Fibroblast of lung (primary cell): ENCODE data around the gene SLC35F3. TPM values are rescaled to one million over a fixed set of nuclear protein-coding genes. Genes with fewer than 3 reads are reported as not detected.

Source experiments
- DNase-seq, 2 donors: peaks; one replicate each; pipeline versions ENCODE4 v3.0.0 to v3.0.0-alpha.2; 2010; ENCODE audit warnings: low read depth in 2 of 2
- H2AFZ ChIP-seq: 2 replicates; pipeline ENCODE4 v1.5.1; 2012; ENCODE audit warnings: low read length, control low read depth, inconsistent platforms
- H3K27ac ChIP-seq: 2 replicates; pipeline ENCODE4 v1.5.1; 2011; ENCODE audit warnings: low read length, control low read depth; ENCODE audit not compliant: insufficient read depth
- H3K27me3 ChIP-seq: 2 replicates; pipeline ENCODE4 v1.5.1; 2011; ENCODE audit warnings: mild to moderate bottlenecking, low read length; ENCODE audit not compliant: control insufficient read depth, insufficient read depth
- H3K36me3 ChIP-seq: 2 replicates; pipeline ENCODE4 v1.5.1; 2011; ENCODE audit warnings: low read length; ENCODE audit not compliant: control insufficient read depth, insufficient read depth
- H3K4me1 ChIP-seq: 2 replicates; pipeline ENCODE4 v1.5.1; 2011; ENCODE audit warnings: low read length; ENCODE audit not compliant: control insufficient read depth, insufficient read depth; ENCODE audit errors: extremely low read depth
- H3K4me2 ChIP-seq: 2 replicates; pipeline ENCODE4 v1.5.1; 2011; ENCODE audit warnings: low read length, control low read depth; ENCODE audit not compliant: insufficient read depth; ENCODE audit errors: extremely low read depth
- H3K4me3 ChIP-seq, 4 experiments: fragments of 200-600 bp in 1 of 4; sonication (generic) in 1 of 4; replicated peaks in 1 of 4; 2 replicates each; pipeline ENCODE4 v1.5.1; 2011 to 2016; ENCODE audit warnings: low read length in 4 of 4, low read depth in 3 of 4, mild to moderate bottlenecking in 3 of 4, control low read depth in 2 of 4, inconsistent platforms in 1 of 4, mixed read lengths in 1 of 4; ENCODE audit not compliant: insufficient read depth in 1 of 4; ENCODE audit errors: control extremely low read depth in 1 of 4
- H3K79me2 ChIP-seq: 2 replicates; pipeline ENCODE4 v1.5.1; 2012; ENCODE audit warnings: mild to moderate bottlenecking, low read length, inconsistent platforms; ENCODE audit not compliant: control insufficient read depth, insufficient read depth
- H3K9ac ChIP-seq: 2 replicates; pipeline ENCODE4 v1.5.1; 2011; ENCODE audit warnings: mild to moderate bottlenecking, low read length, control low read depth; ENCODE audit not compliant: insufficient read depth
- H3K9me3 ChIP-seq: 2 replicates; pipeline ENCODE4 v1.5.1; 2012; ENCODE audit warnings: low read depth, low read length; ENCODE audit not compliant: control insufficient read depth, insufficient read depth
- H4K20me1 ChIP-seq: 2 replicates; pipeline ENCODE4 v1.5.1; 2011; ENCODE audit warnings: low read length; ENCODE audit not compliant: control insufficient read depth, insufficient read depth; ENCODE audit errors: extremely low read depth
- CTCF ChIP-seq, 2 donors: IDR thresholded peaks in 1 of 2; conservative IDR thresholded peaks in 1 of 2; 1 replicate in 1 of 2; 2 replicates in 1 of 2; pipeline ENCODE4 v1.5.1; 2011 to 2012; ENCODE audit warnings: low read length in 2 of 2, control low read depth in 1 of 2, inconsistent platforms in 1 of 2, low read depth in 1 of 2, mild to moderate bottlenecking in 1 of 2
- EZH2 ChIP-seq: IDR thresholded peaks from 2 replicates; pipeline ENCODE4 v1.5.1; 2012; ENCODE audit warnings: low read length, control low read depth, mild to moderate bottlenecking; ENCODE audit errors: missing control alignments
- polyA plus RNA-seq, 2 donors: library from polyadenylated mRNA; depleted of rRNA in 1 of 2; stranded (reverse) in 1 of 2; unstranded in 1 of 2; fragments of >200 nt; gene quantifications; 2 replicates each; pipeline ENCODE4 v1.2.1, GENCODE V29; 2011 to 2012; ENCODE audit warnings: missing spikeins in 1 of 2
- total RNA-seq: library from RNA; depleted of rRNA; stranded (reverse); fragments of >200 nt; gene quantifications from 2 replicates; pipeline ENCODE4 v1.2.1, GENCODE V29; 2014

The SLC35F3 gene
- total and polyA plus RNA-seq, 2 donors (not counting 1 experiment from before 2014, with no cell fraction given), result not detected

GRCh38 chr1:234199476-234200127 lies 295.1 kb downstream of the SLC35F3 start:
- DNase-seq, result no peak
- Histone ChIP-seq H4K20me1 (no peaks in the 10 kb centered on the region), H3K27me3 (no peaks in the 10 kb centered on the region), H3K27ac (no peak overlapping the region), H3K79me2 (no peaks in the 10 kb centered on the region), H3K4me2 (no peak overlapping the region), H3K4me3 (no peak overlapping the region), H3K9me3 (no peaks in the 10 kb centered on the region), H3K4me1 (no peaks in the 10 kb centered on the region), H2AFZ (no peak overlapping the region), H3K36me3 (no peaks in the 10 kb centered on the region), H3K9ac (no peak overlapping the region)
- no peak for TF ChIP-seq CTCF (conservative IDR thresholded peaks at IDR 0.05 in 1 of 2, IDR thresholded peaks at IDR 0.05 in 1 of 2; ENCODE audit: low read depth in 1 of 2, low read length in 2 of 2)
- no peak for TF ChIP-seq EZH2

- Histone ChIP-seq H3K4me1 (no peaks in the 10 kb centered on the region), H3K79me2 (no peaks in the 10 kb centered on the region), H2AFZ (no peak overlapping the region), H3K9me3 (no peaks in the 10 kb centered on the region), H3K36me3 (no peaks in the 10 kb centered on the region), H3K27ac (no peak overlapping the region), H3K4me3 (no peak overlapping the region), H3K4me2 (no peak overlapping the region), H3K9ac (no peak overlapping the region), H4K20me1 (no peaks in the 10 kb centered on the region), H3K27me3 (no peaks in the 10 kb centered on the region)
- no peak for TF ChIP-seq CTCF (conservative IDR thresholded peaks at IDR 0.05 in 1 of 2, IDR thresholded peaks at IDR 0.05 in 1 of 2; ENCODE audit: low read depth in 1 of 2, low read length in 2 of 2)
- TF ChIP-seq EZH2, result no peak
- DNase-seq, result no peak
Observed at GRCh38 chr1:234200566-234200965, 296.1 kb downstream of the SLC35F3 start.

- TF ChIP-seq EZH2 (no peak), CTCF (conservative IDR thresholded peaks at IDR 0.05 in 1 of 2, IDR thresholded peaks at IDR 0.05 in 1 of 2; ENCODE audit: low read depth in 1 of 2, low read length in 2 of 2) (no peak)
- no peaks in the 10 kb centered on the region for H3K4me1 ChIP-seq
- no peaks in the 10 kb centered on the region for H3K27me3 ChIP-seq
- H3K4me3 ChIP-seq, result no peak overlapping the region
- no peaks in the 10 kb centered on the region for H4K20me1 ChIP-seq
- H3K4me2 ChIP-seq, result no peak overlapping the region
- H3K27ac ChIP-seq, result no peak overlapping the region
- no peak for DNase-seq
- no peaks in the 10 kb centered on the region for H3K36me3 ChIP-seq
- H3K79me2 ChIP-seq, result no peaks in the 10 kb centered on the region
- H3K9ac ChIP-seq, result no peak overlapping the region
- no peaks in the 10 kb centered on the region for H3K9me3 ChIP-seq
- no peak overlapping the region for H2AFZ ChIP-seq
Observed at GRCh38 chr1:234201600-234201999, 297.1 kb downstream of the SLC35F3 start.
